ENCODE results near the gene GALR3.

DNA sequence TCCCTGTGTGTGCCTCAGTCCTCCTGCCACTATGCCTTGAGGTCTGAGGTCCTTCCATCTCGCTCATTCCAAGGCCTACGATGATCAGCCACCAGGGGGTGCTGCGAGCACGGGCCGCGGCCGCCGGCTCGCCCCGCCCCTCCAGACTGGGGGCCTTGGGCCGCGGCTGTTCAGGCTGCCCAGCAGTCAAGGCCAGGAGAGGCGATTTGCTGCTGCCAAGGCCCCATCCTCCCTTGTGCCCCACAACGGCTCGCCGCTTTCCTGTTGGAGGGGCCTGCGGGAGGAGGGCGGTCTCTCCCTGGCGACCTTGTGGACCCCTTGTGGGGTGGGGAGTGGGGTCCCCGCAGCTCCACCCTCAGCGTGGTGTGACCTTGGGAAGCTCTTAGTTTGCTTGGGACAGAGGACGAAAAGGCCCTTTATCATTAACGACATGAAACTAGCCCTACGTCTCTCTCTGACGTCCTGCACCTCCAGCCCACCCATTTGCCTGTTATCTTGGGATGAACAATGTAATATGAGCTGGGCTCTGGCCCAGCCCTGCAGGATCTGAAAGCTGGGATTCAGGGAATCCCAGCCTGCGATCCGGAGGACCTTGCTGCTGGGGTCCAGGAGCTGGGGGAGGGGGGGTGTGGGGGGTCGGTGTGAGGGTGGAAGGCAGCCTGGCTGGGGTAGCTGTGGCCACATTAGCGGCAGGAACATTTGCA lies 5.3 kb upstream of the GALR3 start:
- TF ChIP-seq POLR2AphosphoS5 (IDR thresholded peaks at IDR 0.05; ENCODE audit: low read depth, low read length) = no peak
- TF ChIP-seq, protein P1, sequence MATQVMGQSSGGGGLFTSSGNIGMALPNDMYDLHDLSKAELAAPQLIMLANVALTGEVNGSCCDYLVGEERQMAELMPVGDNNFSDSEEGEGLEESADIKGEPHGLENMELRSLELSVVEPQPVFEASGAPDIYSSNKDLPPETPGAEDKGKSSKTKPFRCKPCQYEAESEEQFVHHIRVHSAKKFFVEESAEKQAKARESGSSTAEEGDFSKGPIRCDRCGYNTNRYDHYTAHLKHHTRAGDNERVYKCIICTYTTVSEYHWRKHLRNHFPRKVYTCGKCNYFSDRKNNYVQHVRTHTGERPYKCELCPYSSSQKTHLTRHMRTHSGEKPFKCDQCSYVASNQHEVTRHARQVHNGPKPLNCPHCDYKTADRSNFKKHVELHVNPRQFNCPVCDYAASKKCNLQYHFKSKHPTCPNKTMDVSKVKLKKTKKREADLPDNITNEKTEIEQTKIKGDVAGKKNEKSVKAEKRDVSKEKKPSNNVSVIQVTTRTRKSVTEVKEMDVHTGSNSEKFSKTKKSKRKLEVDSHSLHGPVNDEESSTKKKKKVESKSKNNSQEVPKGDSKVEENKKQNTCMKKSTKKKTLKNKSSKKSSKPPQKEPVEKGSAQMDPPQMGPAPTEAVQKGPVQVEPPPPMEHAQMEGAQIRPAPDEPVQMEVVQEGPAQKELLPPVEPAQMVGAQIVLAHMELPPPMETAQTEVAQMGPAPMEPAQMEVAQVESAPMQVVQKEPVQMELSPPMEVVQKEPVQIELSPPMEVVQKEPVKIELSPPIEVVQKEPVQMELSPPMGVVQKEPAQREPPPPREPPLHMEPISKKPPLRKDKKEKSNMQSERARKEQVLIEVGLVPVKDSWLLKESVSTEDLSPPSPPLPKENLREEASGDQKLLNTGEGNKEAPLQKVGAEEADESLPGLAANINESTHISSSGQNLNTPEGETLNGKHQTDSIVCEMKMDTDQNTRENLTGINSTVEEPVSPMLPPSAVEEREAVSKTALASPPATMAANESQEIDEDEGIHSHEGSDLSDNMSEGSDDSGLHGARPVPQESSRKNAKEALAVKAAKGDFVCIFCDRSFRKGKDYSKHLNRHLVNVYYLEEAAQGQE (IDR thresholded peaks at IDR 0.05; ENCODE audit: insufficient read depth in 1 of 2, low read depth in 2 of 2, low read length in 2 of 2) = no peak
- peak; percentile 83 for TF ChIP-seq FOXP2 (optimal IDR thresholded peaks at IDR 0.05; ENCODE audit: borderline replicate concordance, extremely low read depth, extremely low read length, insufficient read depth)
- no peak for TF ChIP-seq TAF1 (IDR thresholded peaks at IDR 0.05; ENCODE audit: borderline replicate concordance, insufficient read depth, low read length)
- no peak for TF ChIP-seq SIN3A (IDR thresholded peaks at IDR 0.05; ENCODE audit: borderline replicate concordance, insufficient read depth, low read length)
